GM19438 (cell line): ENCODE results near the gene HBE1.

Experiments
- ATAC-seq: cut with Tn5 transposase; IDR thresholded peaks from one replicate; pipeline ENCODE4 v1.9.1; 2021; ENCODE audit warnings: low read depth; ENCODE audit not compliant: unreplicated experiment

HBE1 gene

GRCh38 chr11:5286351-5286750, 16.6 kb upstream of the HBE1 start:
- no peak for ATAC-seq

DNA sequence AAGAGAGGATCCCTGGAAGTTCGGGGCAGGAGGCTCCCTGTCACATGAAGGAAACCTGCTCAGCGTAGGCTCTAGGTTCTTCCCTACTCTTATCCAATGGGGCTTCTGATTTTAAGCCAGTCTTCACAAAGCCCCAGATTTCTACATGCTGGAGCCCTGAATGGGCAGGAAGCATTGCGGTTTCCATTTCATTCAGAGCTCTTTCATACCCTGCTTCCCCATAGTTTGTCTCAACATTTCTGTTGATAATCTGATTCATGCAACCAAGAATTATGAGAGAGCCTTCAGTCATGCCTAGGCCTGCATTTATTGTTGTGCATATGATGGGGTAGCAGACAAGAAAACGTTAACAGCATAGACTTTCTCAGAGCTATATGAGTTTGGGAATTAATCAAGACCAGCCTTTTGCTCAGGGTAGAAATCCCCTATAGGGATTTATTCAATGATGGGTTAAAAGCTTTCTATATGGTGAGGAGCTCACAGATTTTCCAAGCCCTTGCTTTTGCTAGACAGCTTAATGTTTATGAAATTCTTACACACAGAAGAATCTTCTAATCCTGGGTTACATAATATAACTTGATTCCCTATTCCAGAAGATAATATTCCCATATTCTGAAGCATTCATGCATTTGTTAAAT, 16.1 kb upstream of the HBE1 start:
- ATAC-seq, result no peak

DNA sequence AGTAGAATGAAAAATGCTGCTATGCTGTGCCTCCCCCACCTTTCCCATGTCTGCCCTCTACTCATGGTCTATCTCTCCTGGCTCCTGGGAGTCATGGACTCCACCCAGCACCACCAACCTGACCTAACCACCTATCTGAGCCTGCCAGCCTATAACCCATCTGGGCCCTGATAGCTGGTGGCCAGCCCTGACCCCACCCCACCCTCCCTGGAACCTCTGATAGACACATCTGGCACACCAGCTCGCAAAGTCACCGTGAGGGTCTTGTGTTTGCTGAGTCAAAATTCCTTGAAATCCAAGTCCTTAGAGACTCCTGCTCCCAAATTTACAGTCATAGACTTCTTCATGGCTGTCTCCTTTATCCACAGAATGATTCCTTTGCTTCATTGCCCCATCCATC, 14.9 kb upstream of the HBE1 start:
- ATAC-seq, result no peak

- no peak for ATAC-seq
These were observed 14.1 kb upstream of the HBE1 start for GRCh38 chr11:5283882-5284281.

DNA sequence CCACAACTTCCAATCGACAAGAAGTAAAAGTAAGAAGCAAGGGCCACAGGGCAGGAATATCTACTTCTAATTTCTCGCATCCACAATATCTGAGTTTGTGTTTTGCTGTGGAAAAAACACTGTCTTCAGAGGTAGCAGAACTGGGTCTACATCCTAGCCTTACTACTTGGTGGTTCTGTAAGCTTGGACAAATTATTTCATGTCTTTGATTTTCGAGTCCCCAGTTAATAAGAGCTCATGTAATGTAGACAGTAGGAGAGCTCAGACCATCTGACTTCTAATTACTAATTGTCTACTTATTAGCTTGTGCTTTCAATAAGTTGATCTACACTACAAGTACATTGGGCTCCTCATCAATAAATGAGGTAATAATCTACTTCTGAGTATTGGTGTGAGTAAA, 13.3 kb upstream of the HBE1 start:
- ATAC-seq, result no peak

- ATAC-seq, result no peak
These were observed 12.9 kb upstream of the HBE1 start for GRCh38 chr11:5282628-5283027.

DNA sequence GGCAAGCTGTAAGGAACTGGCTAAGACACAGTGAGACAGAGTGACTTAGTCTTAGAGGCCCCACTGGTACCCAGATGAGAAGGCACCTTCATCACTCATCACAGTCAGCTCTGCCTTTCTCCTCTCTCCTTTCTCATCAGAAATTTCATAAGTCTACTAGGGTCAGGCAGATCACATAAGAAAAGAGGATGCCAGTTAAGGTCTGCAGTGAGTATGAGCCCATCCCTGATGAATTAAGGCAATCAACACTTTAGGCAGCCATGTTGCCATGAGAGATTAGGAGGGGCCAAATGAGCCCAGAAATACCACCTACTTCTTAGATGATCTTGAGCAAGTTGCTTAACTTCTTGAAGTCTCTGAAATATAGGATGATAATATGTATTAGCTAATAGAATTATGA, 11.9 kb upstream of the HBE1 start:
- ATAC-seq, result no peak

DNA sequence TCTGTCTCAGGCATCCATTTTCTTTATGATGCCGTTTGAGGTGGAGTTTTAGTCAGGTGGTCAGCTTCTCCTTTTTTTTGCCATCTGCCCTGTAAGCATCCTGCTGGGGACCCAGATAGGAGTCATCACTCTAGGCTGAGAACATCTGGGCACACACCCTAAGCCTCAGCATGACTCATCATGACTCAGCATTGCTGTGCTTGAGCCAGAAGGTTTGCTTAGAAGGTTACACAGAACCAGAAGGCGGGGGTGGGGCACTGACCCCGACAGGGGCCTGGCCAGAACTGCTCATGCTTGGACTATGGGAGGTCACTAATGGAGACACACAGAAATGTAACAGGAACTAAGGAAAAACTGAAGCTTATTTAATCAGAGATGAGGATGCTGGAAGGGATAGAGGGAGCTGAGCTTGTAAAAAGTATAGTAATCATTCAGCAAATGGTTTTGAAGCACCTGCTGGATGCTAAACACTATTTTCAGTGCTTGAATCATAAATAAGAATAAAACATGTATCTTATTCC, 10.9 kb upstream of the HBE1 start:
- peak; percentile 78 for ATAC-seq

DNA sequence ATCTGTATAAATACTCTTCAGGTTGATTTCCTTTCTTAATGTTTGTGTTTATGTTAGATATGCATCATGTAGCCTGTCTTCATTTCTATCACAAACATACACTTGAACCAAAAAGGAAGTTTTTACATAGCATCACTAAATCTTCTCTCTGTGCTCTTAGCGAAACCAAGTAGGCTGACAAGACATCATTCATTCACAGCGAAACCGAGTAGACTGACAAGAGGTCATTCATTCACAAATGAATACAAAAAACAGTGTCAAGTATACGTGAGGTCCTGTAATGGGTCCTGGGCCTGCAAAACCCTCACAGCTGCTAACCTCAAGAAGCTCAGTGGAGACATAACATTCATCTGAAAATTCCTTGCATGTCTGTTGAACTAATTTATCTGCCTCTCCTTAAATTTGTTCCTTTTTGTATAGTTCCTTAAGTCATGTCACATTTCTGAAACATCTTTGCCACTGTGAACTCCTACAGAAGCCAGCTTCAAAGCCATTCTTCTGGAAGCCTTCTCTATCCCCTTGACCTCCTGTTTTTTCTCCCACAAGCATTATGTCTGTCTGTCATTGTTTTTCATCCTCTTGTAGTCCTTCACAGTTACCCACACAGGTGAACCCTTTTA, 9.8 kb upstream of the HBE1 start:
- no peak for ATAC-seq

DNA sequence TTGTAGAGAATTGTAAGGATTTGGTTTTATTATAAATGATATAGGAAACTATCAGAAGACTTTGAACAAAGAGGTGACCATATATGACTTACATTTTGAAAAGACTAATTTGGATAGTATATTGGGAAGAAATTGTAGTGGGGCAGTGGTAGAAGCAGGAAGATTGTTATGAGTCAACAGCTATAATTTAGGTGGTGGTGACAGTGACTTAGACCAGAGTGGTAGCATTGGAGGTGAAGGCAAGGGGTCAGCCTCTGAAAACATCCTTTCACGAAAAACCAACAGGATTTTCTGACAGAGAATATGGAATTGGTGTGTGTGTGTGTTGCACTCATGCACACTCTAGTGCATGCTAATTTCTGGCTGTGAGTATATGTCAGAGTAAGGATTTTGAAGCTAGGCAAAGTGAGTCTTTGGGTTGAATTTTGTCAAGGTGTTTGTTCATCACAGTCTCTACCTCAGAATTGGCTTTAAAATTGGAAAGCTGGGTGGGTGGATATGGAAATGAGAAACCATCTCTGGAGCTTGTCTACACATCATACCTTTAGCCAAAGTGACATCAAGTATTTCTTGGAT, 8.2 kb upstream of the HBE1 start:
- ATAC-seq, result peak; percentile 62

- ATAC-seq, result no peak
These were observed 7.0 kb upstream of the HBE1 start for GRCh38 chr11:5276697-5277096.

GRCh38 chr11:5275369-5276110, 5.8 kb upstream of the HBE1 start:
- no peak for ATAC-seq

DNA sequence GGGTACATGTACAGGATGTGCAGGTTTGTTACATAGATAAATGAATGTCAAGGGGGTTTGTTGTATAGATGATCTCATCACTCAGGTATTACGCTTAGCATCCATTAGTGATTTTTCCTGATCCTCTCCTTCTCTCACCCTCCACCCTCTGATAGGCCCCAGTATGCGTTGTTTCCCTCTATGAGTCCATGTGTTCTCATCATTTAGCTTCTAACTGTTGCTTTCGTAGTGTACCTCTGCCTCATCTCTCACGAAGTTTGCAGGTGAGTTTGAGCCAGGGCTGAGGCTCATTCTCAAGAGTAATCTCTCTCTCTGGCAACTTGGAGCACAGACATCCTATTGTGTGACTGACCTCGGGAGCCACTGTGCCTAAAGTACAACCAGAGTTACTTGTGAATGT, 4.7 kb upstream of the HBE1 start:
- no peak for ATAC-seq

- ATAC-seq, result no peak
These were observed 2.8 kb upstream of the HBE1 start for GRCh38 chr11:5272395-5273017.

GRCh38 chr11:5267033-5267563, 2.6 kb downstream of the HBE1 start:
- no peak for ATAC-seq

GRCh38 chr11:5266609-5267008, 3.1 kb downstream of the HBE1 start:
- no peak for ATAC-seq

GRCh38 chr11:5265832-5266231, 3.9 kb downstream of the HBE1 start:
- ATAC-seq, result no peak

DNA sequence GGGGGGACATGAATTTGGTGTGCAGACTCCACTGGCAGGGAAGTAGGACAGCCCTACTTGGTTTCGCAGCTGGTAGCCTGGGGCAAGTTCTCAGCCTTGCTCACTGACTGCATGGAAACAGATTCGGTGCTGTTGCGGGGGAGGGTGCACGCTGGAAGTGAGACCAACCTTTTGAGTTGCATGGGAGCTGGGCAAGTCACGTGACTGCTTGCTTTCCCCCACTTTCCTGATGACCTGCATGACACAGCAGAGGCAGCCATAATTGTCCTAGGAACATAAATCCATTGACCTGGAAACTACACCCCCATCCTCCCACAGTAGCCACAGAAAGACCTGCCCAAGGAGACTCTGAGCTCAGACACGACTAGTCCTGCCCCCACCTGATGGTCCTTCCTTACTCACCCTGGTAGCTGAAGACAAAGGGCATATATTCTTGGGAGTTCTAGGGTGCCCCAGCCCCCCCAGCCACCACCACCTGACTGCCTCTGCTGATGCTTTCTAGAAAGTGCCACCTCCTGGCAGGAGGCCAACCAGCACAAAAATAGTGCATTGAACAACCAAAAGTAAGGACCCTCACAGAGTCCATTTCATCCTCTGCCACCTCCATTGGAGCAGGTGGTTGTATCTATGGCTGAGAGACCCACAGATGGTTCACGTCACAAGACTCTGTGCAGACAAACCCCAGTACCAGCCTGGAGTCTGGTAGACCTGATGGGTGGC, 11.0 kb downstream of the HBE1 start:
- no peak for ATAC-seq

- no peak for ATAC-seq
These were observed 12.4 kb downstream of the HBE1 start for GRCh38 chr11:5257296-5257695.
